Liver (tissue), 9 donors: Measurements from ENCODE around the gene VWA5B1. TPM values are rescaled to one million over a fixed set of nuclear protein-coding genes. Genes with fewer than 3 reads are reported as not detected.

Experiments
- DNase-seq: peaks from one replicate; pipeline ENCODE4 v3.0.0-alpha.2; 2017; ENCODE audit warnings: low spot score
- H3K27ac ChIP-seq, 2 donors: one replicate each; pipeline ENCODE4 v1.7.0; 2013; ENCODE audit warnings: inconsistent platforms in 2 of 2, low read length in 2 of 2, control low read depth in 1 of 2, low read depth in 1 of 2, mild to moderate bottlenecking in 1 of 2
- H3K27me3 ChIP-seq, 4 donors: one replicate each; pipeline versions ENCODE4 v1.6.1 to v1.7.0; 2013; ENCODE audit warnings: low read length in 3 of 4, inconsistent platforms in 1 of 4, mild to moderate bottlenecking in 1 of 4, moderate library complexity in 1 of 4; ENCODE audit not compliant: control insufficient read depth in 4 of 4, insufficient read depth in 4 of 4
- H3K36me3 ChIP-seq, 4 donors: one replicate each; pipeline versions ENCODE4 v1.6.1 to v1.7.0; 2013; ENCODE audit warnings: low read length in 3 of 4, mild to moderate bottlenecking in 3 of 4, low read depth in 1 of 4, moderate library complexity in 1 of 4; ENCODE audit not compliant: control insufficient read depth in 4 of 4, insufficient read depth in 3 of 4
- H3K4me1 ChIP-seq, 4 donors: one replicate each; pipeline versions ENCODE4 v1.6.1 to v1.7.0; 2013; ENCODE audit warnings: low read length in 3 of 4, mild to moderate bottlenecking in 3 of 4, moderate library complexity in 1 of 4; ENCODE audit not compliant: control insufficient read depth in 4 of 4, insufficient read depth in 4 of 4
- H3K4me3 ChIP-seq, 3 donors: one replicate each; pipeline versions ENCODE4 v1.6.1 to v1.7.0; 2013; ENCODE audit warnings: low read length in 3 of 3, control low read depth in 1 of 3, low read depth in 1 of 3, mild to moderate bottlenecking in 1 of 3
- H3K9ac ChIP-seq, 2 donors: one replicate each; pipeline ENCODE4 v1.7.0; 2013; ENCODE audit warnings: low read length in 2 of 2, mild to moderate bottlenecking in 2 of 2, moderate library complexity in 2 of 2, control low read depth in 1 of 2, low read depth in 1 of 2
- H3K9me3 ChIP-seq, 4 donors: one replicate each; pipeline versions ENCODE4 v1.6.1 to v1.7.0; 2013; ENCODE audit warnings: low read length in 3 of 4; ENCODE audit not compliant: control insufficient read depth in 4 of 4
- ATF3 ChIP-seq: IDR thresholded peaks from 2 replicates; pipeline ENCODE4 v1.6.1; 2016; ENCODE audit warnings: antibody characterized with exemption
- EGR1 ChIP-seq, 2 donors: IDR thresholded peaks; 2 replicates each; pipeline ENCODE4 v1.6.1; 2016 to 2018; ENCODE audit warnings: antibody characterized with exemption in 2 of 2, low read depth in 2 of 2
- FOXA1 ChIP-seq: IDR thresholded peaks from 2 replicates; pipeline ENCODE4 v1.6.1; 2016; ENCODE audit warnings: antibody characterized with exemption
- FOXA2 ChIP-seq: IDR thresholded peaks from 2 replicates; pipeline ENCODE4 v1.6.1; 2016; ENCODE audit warnings: antibody characterized with exemption
- GABPA ChIP-seq, 2 donors: IDR thresholded peaks in 1 of 2; conservative IDR thresholded peaks in 1 of 2; 2 replicates each; pipeline ENCODE4 v1.6.1; 2016; ENCODE audit warnings: antibody characterized with exemption in 2 of 2, mild to moderate bottlenecking in 1 of 2, moderate library complexity in 1 of 2
- HNF4A ChIP-seq, 2 donors: conservative IDR thresholded peaks; 2 replicates each; pipeline ENCODE4 v1.6.1; 2016; ENCODE audit warnings: antibody characterized with exemption in 2 of 2, mild to moderate bottlenecking in 2 of 2
- HNF4G ChIP-seq: IDR thresholded peaks from 2 replicates; pipeline ENCODE4 v1.6.1; 2016; ENCODE audit warnings: antibody characterized with exemption
- JUND ChIP-seq, 2 donors: IDR thresholded peaks; 2 replicates each; pipeline ENCODE4 v1.6.1; 2016; ENCODE audit warnings: antibody characterized with exemption in 2 of 2
- NR2F2 ChIP-seq: IDR thresholded peaks from 2 replicates; pipeline ENCODE4 v1.6.1; 2016; ENCODE audit warnings: antibody characterized with exemption
- RAD21 ChIP-seq, 2 donors: IDR thresholded peaks; 2 replicates each; pipeline ENCODE4 v1.6.1; 2016; ENCODE audit warnings: antibody characterized with exemption in 2 of 2, mild to moderate bottlenecking in 2 of 2
- REST ChIP-seq: IDR thresholded peaks from 2 replicates; pipeline ENCODE4 v1.6.1; 2016; ENCODE audit warnings: antibody characterized with exemption, mild to moderate bottlenecking
- RXRA ChIP-seq, 2 donors: IDR thresholded peaks; 2 replicates each; pipeline ENCODE4 v1.6.1; 2017 to 2018; ENCODE audit warnings: antibody characterized with exemption in 2 of 2, mild to moderate bottlenecking in 1 of 2
- SP1 ChIP-seq: IDR thresholded peaks from 2 replicates; pipeline ENCODE4 v1.6.1; 2018; ENCODE audit warnings: antibody characterized with exemption, mild to moderate bottlenecking
- TAF1 ChIP-seq: conservative IDR thresholded peaks from 2 replicates; pipeline ENCODE4 v1.6.1; 2016; ENCODE audit warnings: antibody characterized with exemption, mild to moderate bottlenecking
- YY1 ChIP-seq: IDR thresholded peaks from 2 replicates; pipeline ENCODE4 v1.6.1; 2016; ENCODE audit warnings: antibody characterized with exemption, mild to moderate bottlenecking
- ZBTB33 ChIP-seq: IDR thresholded peaks from 2 replicates; pipeline ENCODE4 v1.6.1; 2016; ENCODE audit warnings: antibody characterized with exemption
- WGBS: extraction: QIAGEN DNeasy Blood & Tissue Kit; methylation state at CpG from one replicate; pipeline ENCODE4 v1.1.7; 2013; 5-methylcytosine and 5-hydroxymethylcytosine counted together
- polyA plus RNA-seq, 2 donors: library from polyadenylated mRNA; stranded (reverse) in 1 of 2; unstranded in 1 of 2; fragments of 200-250 nt in 1 of 2; fragments of >200 nt in 1 of 2; fragmentation: Nextera tagmentation in 1 of 2; extraction: Ambion mirVana in 1 of 2; gene quantifications; one replicate each; pipeline versions ENCODE4 v1.2.1 to v1.2.3, GENCODE V29; 2013 to 2015
- total RNA-seq, 2 donors: library from RNA; depleted of rRNA; stranded (reverse); fragments of >200 nt; gene quantifications; one replicate each; pipeline ENCODE4 v1.2.3, GENCODE V29; 2014
- TF ChIP-seq, protein P1 (sequence below): IDR thresholded peaks from 2 replicates; pipeline ENCODE4 v1.6.1; 2016; ENCODE audit warnings: antibody characterized with exemption
- TF ChIP-seq, protein P2 (sequence below): fragments of 150-350 bp; IDR thresholded peaks from 2 replicates; pipeline ENCODE4 v1.5.1; 2017; ENCODE audit warnings: improper control_type of control experiment, low read depth, low read length; ENCODE audit not compliant: missing input control
- donor health status: healthy.
- donor health status: healthy.
- donor health status: healthy.
- donor health status: healthy.
- donor health status: healthy.

Gene VWA5B1
- total and polyA plus RNA-seq, 4 donors = not detected

GRCh38 chr1:20355828-20356735 is 65.4 kb downstream of the VWA5B1 start:
- H3K9me3 ChIP-seq = no peaks in the 10 kb centered on the region
- peaks cover 3 to 13% (median 10%) of the 10 kb centered on the region in 4 donors for H3K4me1 ChIP-seq
- H3K27me3 ChIP-seq = no peaks in the 10 kb centered on the region
- no peak overlapping the region for H3K9ac ChIP-seq
- no peak for TF ChIP-seq RXRA (IDR thresholded peaks at IDR 0.05)
- TF ChIP-seq, protein P1, sequence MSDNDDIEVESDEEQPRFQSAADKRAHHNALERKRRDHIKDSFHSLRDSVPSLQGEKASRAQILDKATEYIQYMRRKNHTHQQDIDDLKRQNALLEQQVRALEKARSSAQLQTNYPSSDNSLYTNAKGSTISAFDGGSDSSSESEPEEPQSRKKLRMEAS = no peak
- TF ChIP-seq JUND (IDR thresholded peaks at IDR 0.05) = no peak
- TF ChIP-seq HNF4A (conservative IDR thresholded peaks at IDR 0.05) = no peak
- TF ChIP-seq GABPA (IDR thresholded peaks at IDR 0.05 in 1 of 2, conservative IDR thresholded peaks at IDR 0.05 in 1 of 2) = no peak
- TF ChIP-seq FOXA2 = no peak
- TF ChIP-seq FOXA1 = no peak
- TF ChIP-seq EGR1 (IDR thresholded peaks at IDR 0.05; ENCODE audit: low read depth in 2 of 2) = no peak
- no peak for TF ChIP-seq HNF4G
- TF ChIP-seq YY1 = no peak
- TF ChIP-seq RAD21 (IDR thresholded peaks at IDR 0.05) = no peak
- TF ChIP-seq, protein P2, sequence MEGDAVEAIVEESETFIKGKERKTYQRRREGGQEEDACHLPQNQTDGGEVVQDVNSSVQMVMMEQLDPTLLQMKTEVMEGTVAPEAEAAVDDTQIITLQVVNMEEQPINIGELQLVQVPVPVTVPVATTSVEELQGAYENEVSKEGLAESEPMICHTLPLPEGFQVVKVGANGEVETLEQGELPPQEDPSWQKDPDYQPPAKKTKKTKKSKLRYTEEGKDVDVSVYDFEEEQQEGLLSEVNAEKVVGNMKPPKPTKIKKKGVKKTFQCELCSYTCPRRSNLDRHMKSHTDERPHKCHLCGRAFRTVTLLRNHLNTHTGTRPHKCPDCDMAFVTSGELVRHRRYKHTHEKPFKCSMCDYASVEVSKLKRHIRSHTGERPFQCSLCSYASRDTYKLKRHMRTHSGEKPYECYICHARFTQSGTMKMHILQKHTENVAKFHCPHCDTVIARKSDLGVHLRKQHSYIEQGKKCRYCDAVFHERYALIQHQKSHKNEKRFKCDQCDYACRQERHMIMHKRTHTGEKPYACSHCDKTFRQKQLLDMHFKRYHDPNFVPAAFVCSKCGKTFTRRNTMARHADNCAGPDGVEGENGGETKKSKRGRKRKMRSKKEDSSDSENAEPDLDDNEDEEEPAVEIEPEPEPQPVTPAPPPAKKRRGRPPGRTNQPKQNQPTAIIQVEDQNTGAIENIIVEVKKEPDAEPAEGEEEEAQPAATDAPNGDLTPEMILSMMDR = no peak
- no peak for TF ChIP-seq ATF3
- no peak for TF ChIP-seq NR2F2
- no peak for TF ChIP-seq REST
- no peak for TF ChIP-seq ZBTB33
- TF ChIP-seq SP1 = no peak
- TF ChIP-seq TAF1 = no peak
- WGBS = 87% methylated on average over 9 of the region's 9 CpGs
- no peak for DNase-seq
- no peaks in the 10 kb centered on the region for H3K36me3 ChIP-seq
- no peak overlapping the region for H3K4me3 ChIP-seq
- H3K27ac ChIP-seq = no peak overlapping the region
